ENCODE results near the gene TLK1.
"Not testable (repeated sequence)": the region's sequence is repeated elsewhere in the genome, so short reads cannot be mapped to it uniquely, and the experiment has no call there.

The TLK1 gene

GRCh38 chr2:171169839-171170238, 9.1 kb upstream of the TLK1 start:
- DNase-seq (ENCODE audit: low read depth, low spot score): no peak

GRCh38 chr2:171169333-171169732, 8.6 kb upstream of the TLK1 start:
- DNase-seq (ENCODE audit: low read depth, low spot score): no peak

GRCh38 chr2:171167352-171167997, 6.8 kb upstream of the TLK1 start:
- DNase-seq (ENCODE audit: low read depth, low spot score): no peak

GRCh38 chr2:171166328-171166983, 5.8 kb upstream of the TLK1 start:
- DNase-seq (ENCODE audit: low read depth, low spot score): no peak

GRCh38 chr2:171165967-171166327, 5.3 kb upstream of the TLK1 start:
- DNase-seq (ENCODE audit: low read depth, low spot score): no peak

- no peak for DNase-seq (ENCODE audit: low read depth, low spot score)
Observed at GRCh38 chr2:171163261-171163660, 2.6 kb upstream of the TLK1 start.

GRCh38 chr2:171162522-171163197, 2.0 kb upstream of the TLK1 start:
- not testable (repeated sequence) for DNase-seq (ENCODE audit: low read depth, low spot score)

- no peak for DNase-seq (ENCODE audit: low read depth, low spot score)
Observed at GRCh38 chr2:171160956-171161740, 455 bp upstream of the TLK1 start.

GRCh38 chr2:171159372-171160118, 1.1 kb downstream of the TLK1 start:
- peak; percentile 17 for DNase-seq (ENCODE audit: low read depth, low spot score)

- DNase-seq (ENCODE audit: low read depth, low spot score): no peak
Observed at GRCh38 chr2:171158790-171159371, 1.8 kb downstream of the TLK1 start.

- DNase-seq (ENCODE audit: low read depth, low spot score): no peak
Observed at GRCh38 chr2:171158036-171158789, 2.5 kb downstream of the TLK1 start.

GRCh38 chr2:171157109-171157500, 3.6 kb downstream of the TLK1 start:
- no peak for DNase-seq (ENCODE audit: low read depth, low spot score)

GRCh38 chr2:171154348-171154747, 6.3 kb downstream of the TLK1 start:
- DNase-seq (ENCODE audit: low read depth, low spot score): no peak

- no peak for DNase-seq (ENCODE audit: low read depth, low spot score)
Observed at GRCh38 chr2:171150694-171151285, 9.9 kb downstream of the TLK1 start.

GRCh38 chr2:171149986-171150693, 10.6 kb downstream of the TLK1 start:
- DNase-seq (ENCODE audit: low read depth, low spot score): no peak

GRCh38 chr2:171149171-171149938, 11.3 kb downstream of the TLK1 start:
- no peak for DNase-seq (ENCODE audit: low read depth, low spot score)

- no peak for DNase-seq (ENCODE audit: low read depth, low spot score)
Observed at GRCh38 chr2:171147081-171147480, 13.6 kb downstream of the TLK1 start.

- no peak for DNase-seq (ENCODE audit: low read depth, low spot score)
Observed at GRCh38 chr2:171146633-171147032, 14.1 kb downstream of the TLK1 start.

- no peak for DNase-seq (ENCODE audit: low read depth, low spot score)
Observed at GRCh38 chr2:171146071-171146470, 14.6 kb downstream of the TLK1 start.
